Sigmoid colon (tissue), 4 donors: ENCODE measurements around the gene EGFLAM.

Experiments
- EP300 ChIP-seq, 4 donors: sonication (generic); formaldehyde crosslinking; IDR thresholded peaks; one replicate each; pipeline ENCODE4 v1.6.1; 2017; ENCODE audit warnings: antibody characterized with exemption in 4 of 4
- POLR2A ChIP-seq, 2 donors: fragments of 450-650 bp; IDR thresholded peaks; one replicate each; pipeline ENCODE4 v1.6.1; 2016; ENCODE audit warnings: antibody characterized with exemption in 2 of 2, mild to moderate bottlenecking in 2 of 2, moderate library complexity in 2 of 2
- TF ChIP-seq, protein P1 (sequence below), 4 experiments: fragments of 450-650 bp in 3 of 4; fragments of 200-600 bp in 1 of 4; IDR thresholded peaks; one replicate each; pipeline ENCODE4 v1.5.1; 2016 to 2019; ENCODE audit warnings: antibody characterized with exemption in 4 of 4, mild to moderate bottlenecking in 3 of 4, moderate library complexity in 2 of 4

DNA sequence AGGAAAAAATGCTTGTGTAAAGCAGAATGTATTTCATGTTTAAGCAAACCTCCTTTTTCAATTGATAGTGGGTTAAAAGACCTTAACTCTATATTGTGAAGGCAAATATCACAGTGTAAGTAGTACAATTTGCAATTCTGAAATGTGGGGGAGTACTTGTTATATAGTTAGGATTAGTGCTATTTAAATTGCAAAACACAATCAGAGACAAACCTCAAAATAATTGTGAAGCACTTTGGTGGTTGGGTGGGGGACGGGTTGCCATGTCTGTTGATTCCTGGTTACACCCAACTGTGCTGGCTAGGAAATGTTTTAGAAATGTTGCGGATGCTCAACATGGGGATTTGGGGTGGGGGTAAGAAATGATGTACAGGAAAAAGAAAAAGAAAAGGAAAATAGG is 37.4 kb downstream of the EGFLAM start:
- TF ChIP-seq, protein P1, sequence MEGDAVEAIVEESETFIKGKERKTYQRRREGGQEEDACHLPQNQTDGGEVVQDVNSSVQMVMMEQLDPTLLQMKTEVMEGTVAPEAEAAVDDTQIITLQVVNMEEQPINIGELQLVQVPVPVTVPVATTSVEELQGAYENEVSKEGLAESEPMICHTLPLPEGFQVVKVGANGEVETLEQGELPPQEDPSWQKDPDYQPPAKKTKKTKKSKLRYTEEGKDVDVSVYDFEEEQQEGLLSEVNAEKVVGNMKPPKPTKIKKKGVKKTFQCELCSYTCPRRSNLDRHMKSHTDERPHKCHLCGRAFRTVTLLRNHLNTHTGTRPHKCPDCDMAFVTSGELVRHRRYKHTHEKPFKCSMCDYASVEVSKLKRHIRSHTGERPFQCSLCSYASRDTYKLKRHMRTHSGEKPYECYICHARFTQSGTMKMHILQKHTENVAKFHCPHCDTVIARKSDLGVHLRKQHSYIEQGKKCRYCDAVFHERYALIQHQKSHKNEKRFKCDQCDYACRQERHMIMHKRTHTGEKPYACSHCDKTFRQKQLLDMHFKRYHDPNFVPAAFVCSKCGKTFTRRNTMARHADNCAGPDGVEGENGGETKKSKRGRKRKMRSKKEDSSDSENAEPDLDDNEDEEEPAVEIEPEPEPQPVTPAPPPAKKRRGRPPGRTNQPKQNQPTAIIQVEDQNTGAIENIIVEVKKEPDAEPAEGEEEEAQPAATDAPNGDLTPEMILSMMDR (IDR thresholded peaks at IDR 0.05), result no peak
- TF ChIP-seq POLR2A (IDR thresholded peaks at IDR 0.05), result no peak
- no peak for TF ChIP-seq EP300 (IDR thresholded peaks at IDR 0.05)
